Measurements from ENCODE around the gene RASGRP4.
"Not testable (repeated sequence)": the region's sequence is repeated elsewhere in the genome, so short reads cannot be mapped to it uniquely, and the experiment has no call there.

The RASGRP4 gene

DNA sequence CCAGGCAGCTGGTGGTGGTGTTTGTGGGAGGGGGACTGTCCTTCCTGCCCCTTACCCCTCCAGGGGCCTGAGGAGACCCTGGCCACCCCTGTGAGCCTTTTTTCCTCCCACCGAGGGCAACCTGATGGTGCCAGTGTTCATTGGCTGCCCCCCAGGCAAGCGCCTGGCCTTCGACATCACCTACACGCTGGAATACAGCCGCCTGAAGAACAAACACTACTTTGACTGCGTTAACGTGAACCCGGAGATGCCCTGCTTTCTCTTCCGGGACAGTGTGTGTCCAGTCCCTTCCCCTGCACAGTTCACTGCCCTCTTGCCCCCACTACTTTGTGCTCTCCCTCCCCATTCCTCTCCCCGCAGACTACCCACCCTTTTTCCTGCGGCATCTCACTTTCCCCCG is 59.0 kb downstream of the RASGRP4 start:
- DNase-seq: no peak

- not testable (repeated sequence) for DNase-seq
Measured at GRCh38 chr19:38362946-38363688, 62.9 kb downstream of the RASGRP4 start.

GRCh38 chr19:38362076-38362945 is 63.7 kb downstream of the RASGRP4 start:
- peak; percentile 85 to 93 (median 90) for DNase-seq

GRCh38 chr19:38361633-38362075 is 64.4 kb downstream of the RASGRP4 start:
- DNase-seq: peak; percentile 75 to 91 (median 86)

DNA sequence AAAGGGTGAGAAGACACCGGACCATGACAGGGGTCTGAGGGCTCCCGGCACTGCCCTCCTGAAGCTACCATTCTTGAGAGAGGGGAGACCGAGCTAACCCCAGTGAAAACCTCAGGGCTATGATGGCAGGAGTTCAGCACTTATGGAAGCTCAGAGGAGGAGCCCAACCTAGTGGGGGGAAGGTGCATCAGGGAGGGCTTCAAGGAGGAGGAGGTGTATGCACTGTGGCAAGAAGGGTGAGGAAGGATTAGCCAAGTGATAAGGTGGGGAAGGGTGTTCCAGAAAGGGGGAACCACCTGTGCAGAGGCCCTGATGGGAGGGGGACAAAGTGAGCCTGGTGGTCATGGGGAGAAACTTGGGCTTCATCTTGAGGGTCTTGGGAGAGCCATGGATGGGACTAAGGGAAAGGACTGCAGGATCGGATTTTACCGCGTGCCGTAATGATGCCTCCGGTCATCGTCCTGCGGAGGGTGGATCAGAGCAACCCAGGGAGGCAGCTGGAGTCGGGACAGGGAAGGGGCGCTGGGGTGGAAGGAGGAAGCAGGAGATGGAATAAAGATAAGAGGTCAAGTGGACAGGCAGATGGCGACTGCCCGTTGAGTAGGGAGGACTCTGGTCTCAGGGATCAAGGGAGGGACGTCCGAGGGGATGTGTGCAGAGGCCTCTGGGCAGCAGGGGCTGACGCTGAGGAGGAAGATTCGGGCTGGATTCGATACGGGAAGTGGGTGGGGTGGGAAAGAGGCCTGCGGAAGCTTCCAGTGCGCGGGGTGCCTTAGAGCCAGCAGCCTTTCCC is 65.0 kb downstream of the RASGRP4 start:
- no peak for DNase-seq

DNA sequence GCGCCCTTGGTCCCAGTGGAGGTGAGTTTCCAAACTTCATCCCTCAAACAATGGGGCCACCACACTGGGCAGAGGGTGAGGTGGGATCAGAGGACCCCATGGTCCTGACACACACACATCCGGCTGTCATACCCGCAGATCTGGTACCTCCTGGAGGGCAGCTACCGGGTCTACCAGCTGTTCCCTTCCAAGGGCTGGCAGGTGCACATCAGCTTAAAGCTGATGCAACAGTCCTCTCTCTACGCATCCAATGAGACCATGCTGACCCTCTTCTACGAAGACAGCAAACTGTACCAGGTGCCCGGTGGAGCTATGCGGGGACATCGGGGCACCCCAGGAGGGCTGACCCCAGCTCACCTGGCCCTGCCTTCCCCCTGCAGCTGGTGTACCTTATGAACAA is 65.7 kb downstream of the RASGRP4 start:
- no peak for DNase-seq

DNA sequence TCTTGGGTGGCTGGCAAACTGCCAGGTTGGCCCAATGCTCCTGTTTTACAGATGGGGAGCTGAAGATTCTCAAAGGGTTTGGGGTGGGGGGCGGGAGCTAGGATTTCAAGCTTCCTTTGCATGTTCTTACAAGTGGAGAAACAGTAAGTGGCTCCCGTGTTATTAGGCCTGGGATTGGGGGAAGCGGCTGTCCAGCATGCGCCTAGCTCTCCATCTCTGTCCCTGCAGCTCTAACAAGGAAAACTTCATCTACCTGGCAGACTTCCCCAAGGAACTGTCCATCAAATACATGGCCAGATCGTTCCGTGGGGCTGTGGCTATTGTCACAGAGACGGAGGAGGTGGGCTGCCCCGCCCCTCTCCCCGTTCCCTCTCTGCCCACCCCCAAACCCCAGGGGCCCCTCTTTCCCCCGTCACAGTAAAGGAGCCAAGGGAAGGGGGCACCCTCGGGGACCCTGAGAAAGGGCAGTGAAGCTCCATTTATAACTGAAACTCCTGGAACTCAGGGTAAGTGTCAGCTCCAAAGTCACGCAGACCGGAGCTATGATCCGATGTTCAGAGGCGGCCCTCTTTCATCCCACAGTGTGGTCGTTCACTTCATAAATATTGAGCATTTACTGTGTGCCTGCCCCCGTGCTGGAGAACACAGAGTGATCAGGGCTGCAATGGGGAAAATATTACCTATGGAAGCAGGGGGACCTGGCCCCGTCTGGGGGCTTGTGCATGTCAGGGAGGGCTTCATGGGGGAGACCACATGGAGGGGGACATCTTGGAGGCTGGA is 66.6 kb downstream of the RASGRP4 start:
- DNase-seq: no peak

Measured in suppressor macrophage (primary cell).